MM.1S (cell line): Measurements from ENCODE around the gene C21orf91.

Experiments used
- DNase-seq: peaks from one replicate; pipeline ENCODE4 v3.0.0-alpha.2; 2015
- H2AFZ ChIP-seq: fragments of 300-600 bp; sonication (generic); 2 replicates; pipeline ENCODE4 v1.6.0; 2016; ENCODE audit warnings: antibody characterized with exemption, low read length
- H3F3A ChIP-seq: fragments of 300-600 bp; sonication (generic); 2 replicates; pipeline ENCODE4 v1.6.1; 2016; ENCODE audit warnings: mild to moderate bottlenecking, antibody characterized with exemption, low read length, moderate library complexity, mixed read lengths; ENCODE audit not compliant: insufficient read depth
- H3K27ac ChIP-seq: fragments of 300-600 bp; sonication (generic); 2 replicates; pipeline ENCODE4 v1.5.1; 2016; ENCODE audit warnings: mild to moderate bottlenecking, low read length
- H3K27me3 ChIP-seq: fragments of 300-600 bp; sonication (generic); replicated peaks from 2 replicates; pipeline ENCODE4 v1.6.0; 2016; ENCODE audit warnings: low read length; ENCODE audit not compliant: insufficient read depth
- H3K36me3 ChIP-seq: fragments of 300-600 bp; sonication (generic); replicated peaks from 2 replicates; pipeline ENCODE4 v1.6.1; 2016; ENCODE audit warnings: mild to moderate bottlenecking, low read length, mixed read lengths; ENCODE audit not compliant: insufficient read depth
- H3K4me1 ChIP-seq: fragments of 300-600 bp; sonication (generic); 2 replicates; pipeline ENCODE4 v1.6.1; 2016; ENCODE audit warnings: low read length, mixed read lengths
- H3K4me2 ChIP-seq: fragments of 300-600 bp; sonication (generic); 2 replicates; pipeline ENCODE4 v1.6.0; 2016; ENCODE audit warnings: low read depth, low read length
- H3K4me3 ChIP-seq: fragments of 300-600 bp; sonication (generic); 2 replicates; pipeline ENCODE4 v1.5.1; 2016; ENCODE audit warnings: low read length, mixed read lengths
- H3K79me2 ChIP-seq: fragments of 300-600 bp; sonication (generic); 2 replicates; pipeline ENCODE4 v1.6.1; 2016; ENCODE audit warnings: mixed run types, low read length, mixed read lengths
- H3K9ac ChIP-seq: fragments of 300-600 bp; sonication (generic); 2 replicates; pipeline ENCODE4 v1.6.1; 2016; ENCODE audit warnings: low read length, mixed read lengths
- H3K9me2 ChIP-seq: fragments of 300-600 bp; sonication (generic); replicated peaks from 2 replicates; pipeline ENCODE4 v1.6.1; 2016; ENCODE audit warnings: mild to moderate bottlenecking, low read length, mixed read lengths; ENCODE audit not compliant: insufficient read depth
- H3K9me3 ChIP-seq: fragments of 300-600 bp; sonication (generic); replicated peaks from 2 replicates; pipeline ENCODE4 v1.6.1; 2016; ENCODE audit warnings: mild to moderate bottlenecking, low read length, mixed read lengths; ENCODE audit not compliant: insufficient read depth
- H4K20me1 ChIP-seq: fragments of 300-600 bp; sonication (generic); 2 replicates; pipeline ENCODE4 v1.6.1; 2016; ENCODE audit warnings: mild to moderate bottlenecking, low read length, moderate library complexity, mixed read lengths; ENCODE audit not compliant: insufficient read depth
- CTCF ChIP-seq: fragments of 300-600 bp; sonication (generic); IDR thresholded peaks from 2 replicates; pipeline ENCODE4 v1.5.1; 2016; ENCODE audit warnings: antibody characterized with exemption, low read length, mixed read lengths
- EZH2 ChIP-seq: fragments of 300-600 bp; sonication (generic); optimal IDR thresholded peaks from 2 replicates; pipeline ENCODE3; 2017; ENCODE audit warnings: low read depth, mild to moderate bottlenecking, antibody characterized with exemption, low read length, mixed read lengths
- EZH2phosphoT487 ChIP-seq: fragments of 300-600 bp; sonication (generic); IDR thresholded peaks from 2 replicates; pipeline ENCODE4 v1.6.1; 2018; ENCODE audit warnings: antibody characterized with exemption, low read length

Gene C21orf91

GRCh38 chr21:17758683-17759082 lies 60.5 kb downstream of the C21orf91 start:
- no peaks in the 10 kb centered on the region for H4K20me1 ChIP-seq
- no peak overlapping the region for H3K4me3 ChIP-seq
- TF ChIP-seq EZH2phosphoT487 = no peak
- TF ChIP-seq CTCF = no peak
- no peak for TF ChIP-seq EZH2
- H3K9me2 ChIP-seq = no peaks in the 10 kb centered on the region
- no peaks in the 10 kb centered on the region for H3F3A ChIP-seq
- no peaks in the 10 kb centered on the region for H3K79me2 ChIP-seq
- no peaks in the 10 kb centered on the region for H3K4me1 ChIP-seq
- no peak overlapping the region for H2AFZ ChIP-seq
- no peak overlapping the region for H3K27ac ChIP-seq
- no peak overlapping the region for H3K9ac ChIP-seq
- H3K9me3 ChIP-seq = no peaks in the 10 kb centered on the region
- H3K36me3 ChIP-seq = no peaks in the 10 kb centered on the region
- DNase-seq = no peak
- H3K4me2 ChIP-seq = no peak overlapping the region
- no peaks in the 10 kb centered on the region for H3K27me3 ChIP-seq

- H3K36me3 ChIP-seq = no peaks in the 10 kb centered on the region
- H3K27ac ChIP-seq = no peak overlapping the region
- no peak for TF ChIP-seq CTCF
- TF ChIP-seq EZH2 = no peak
- no peak for TF ChIP-seq EZH2phosphoT487
- H3K79me2 ChIP-seq = no peaks in the 10 kb centered on the region
- H3K9me2 ChIP-seq = no peaks in the 10 kb centered on the region
- H3K27me3 ChIP-seq = no peaks in the 10 kb centered on the region
- no peaks in the 10 kb centered on the region for H3K4me1 ChIP-seq
- no peak overlapping the region for H2AFZ ChIP-seq
- H3F3A ChIP-seq = no peaks in the 10 kb centered on the region
- no peak for DNase-seq
- H3K4me3 ChIP-seq = no peak overlapping the region
- no peaks in the 10 kb centered on the region for H4K20me1 ChIP-seq
- H3K9ac ChIP-seq = no peak overlapping the region
- no peaks in the 10 kb centered on the region for H3K9me3 ChIP-seq
- H3K4me2 ChIP-seq = no peak overlapping the region
Observed at GRCh38 chr21:17757671-17758070, 61.5 kb downstream of the C21orf91 start.

- Histone ChIP-seq H3K4me1 (no peaks in the 10 kb centered on the region), H3F3A (no peaks in the 10 kb centered on the region), H3K9me3 (no peaks in the 10 kb centered on the region), H3K36me3 (no peaks in the 10 kb centered on the region), H3K4me3 (no peak overlapping the region), H4K20me1 (no peaks in the 10 kb centered on the region), H3K4me2 (no peak overlapping the region), H2AFZ (no peak overlapping the region), H3K79me2 (no peaks in the 10 kb centered on the region), H3K27ac (no peak overlapping the region), H3K27me3 (no peaks in the 10 kb centered on the region), H3K9ac (no peak overlapping the region), H3K9me2 (no peaks in the 10 kb centered on the region)
- TF ChIP-seq EZH2phosphoT487 = no peak
- no peak for TF ChIP-seq CTCF
- DNase-seq = no peak
Observed at GRCh38 chr21:17753736-17754135, 65.4 kb downstream of the C21orf91 start.

GRCh38 chr21:17752171-17752570 lies 67.0 kb downstream of the C21orf91 start:
- Histone ChIP-seq H3K9me2 (no peaks in the 10 kb centered on the region), H3K4me2 (no peak overlapping the region), H3K9me3 (no peaks in the 10 kb centered on the region), H3K9ac (no peak overlapping the region), H3K27ac (no peak overlapping the region), H3K79me2 (no peaks in the 10 kb centered on the region), H2AFZ (no peak overlapping the region), H4K20me1 (no peaks in the 10 kb centered on the region), H3K27me3 (no peaks in the 10 kb centered on the region), H3K4me1 (no peaks in the 10 kb centered on the region), H3K4me3 (no peak overlapping the region), H3K36me3 (no peaks in the 10 kb centered on the region), H3F3A (no peaks in the 10 kb centered on the region)
- DNase-seq = no peak
- TF ChIP-seq EZH2phosphoT487 (no peak), CTCF (no peak), EZH2 (no peak)
